Suprapubic skin (tissue), 4 donors: ENCODE results near the gene DNAJC28. TPM values are rescaled to one million over a fixed set of nuclear protein-coding genes. Genes with fewer than 3 reads are reported as not detected.
A peak's percentile ranks its signal among the peaks of the same experiment; 100 is the strongest.

Source experiments
- DNase-seq, 2 donors: peaks; one replicate each; pipeline ENCODE4 v3.0.0-alpha.2; 2019; ENCODE audit warnings: low spot score in 2 of 2
- H3K27ac ChIP-seq: fragments of 200-600 bp; sonication (generic); one replicate; pipeline ENCODE4 v1.5.1; 2019
- H3K27me3 ChIP-seq: fragments of 200-600 bp; sonication (generic); one replicate; pipeline ENCODE4 v1.5.1; 2019
- H3K36me3 ChIP-seq: fragments of 200-600 bp; sonication (generic); one replicate; pipeline ENCODE4 v1.5.1; 2019
- H3K4me1 ChIP-seq: fragments of 200-600 bp; sonication (generic); one replicate; pipeline ENCODE4 v1.5.1; 2019
- H3K4me3 ChIP-seq: fragments of 200-600 bp; sonication (generic); one replicate; pipeline ENCODE4 v1.5.1; 2019; ENCODE audit warnings: mild to moderate bottlenecking
- H3K9me3 ChIP-seq: fragments of 200-600 bp; sonication (generic); one replicate; pipeline ENCODE4 v1.5.1; 2019
- EP300 ChIP-seq: sonication (generic); formaldehyde crosslinking; IDR thresholded peaks from one replicate; pipeline ENCODE4 v1.6.1; 2017; ENCODE audit warnings: antibody characterized with exemption
- POLR2A ChIP-seq, 2 donors: fragments of 450-650 bp; IDR thresholded peaks; one replicate each; pipeline ENCODE4 v1.6.1; 2017; ENCODE audit warnings: antibody characterized with exemption in 2 of 2, mild to moderate bottlenecking in 2 of 2, moderate library complexity in 2 of 2
- POLR2AphosphoS5 ChIP-seq, 3 donors: sonication (generic); formaldehyde crosslinking; IDR thresholded peaks; one replicate each; pipeline ENCODE4 v1.6.1; 2017; ENCODE audit warnings: antibody characterized with exemption in 3 of 3
- WGBS: methylation state at CpG from one replicate; pipeline ENCODE4 v1.1.5; 2018; 5-methylcytosine and 5-hydroxymethylcytosine counted together
- total RNA-seq, 4 donors: library from RNA; depleted of rRNA; stranded (reverse); fragments of >200 nt; gene quantifications; one replicate each; pipeline ENCODE4 v1.1.0, GENCODE V29; 2016
- TF ChIP-seq, protein P1 (sequence below), 2 donors: fragments of 200-600 bp in 1 of 2; fragments of 450-650 bp in 1 of 2; sonication (generic) in 1 of 2; IDR thresholded peaks; one replicate each; pipeline ENCODE4 v1.5.1; 2016 to 2019; ENCODE audit warnings: antibody characterized with exemption in 2 of 2, mild to moderate bottlenecking in 1 of 2, moderate library complexity in 1 of 2

DNAJC28 gene
- total RNA-seq, 4 donors from 2014 or later, result 1.9 to 4.5 (median 2.8) TPM

GRCh38 chr21:33493756-33494155, 2.2 kb upstream of the DNAJC28 start:
- Histone ChIP-seq H3K27ac (no peak overlapping the region), H3K4me3 (no peak overlapping the region), H3K4me1 (peaks cover 10% of the 10 kb centered on the region), H3K9me3 (no peaks in the 10 kb centered on the region), H3K27me3 (no peaks in the 10 kb centered on the region), H3K36me3 (no peaks in the 10 kb centered on the region)
- no peak for TF ChIP-seq POLR2A (IDR thresholded peaks at IDR 0.05)
- TF ChIP-seq EP300, result no peak
- TF ChIP-seq, protein P1, sequence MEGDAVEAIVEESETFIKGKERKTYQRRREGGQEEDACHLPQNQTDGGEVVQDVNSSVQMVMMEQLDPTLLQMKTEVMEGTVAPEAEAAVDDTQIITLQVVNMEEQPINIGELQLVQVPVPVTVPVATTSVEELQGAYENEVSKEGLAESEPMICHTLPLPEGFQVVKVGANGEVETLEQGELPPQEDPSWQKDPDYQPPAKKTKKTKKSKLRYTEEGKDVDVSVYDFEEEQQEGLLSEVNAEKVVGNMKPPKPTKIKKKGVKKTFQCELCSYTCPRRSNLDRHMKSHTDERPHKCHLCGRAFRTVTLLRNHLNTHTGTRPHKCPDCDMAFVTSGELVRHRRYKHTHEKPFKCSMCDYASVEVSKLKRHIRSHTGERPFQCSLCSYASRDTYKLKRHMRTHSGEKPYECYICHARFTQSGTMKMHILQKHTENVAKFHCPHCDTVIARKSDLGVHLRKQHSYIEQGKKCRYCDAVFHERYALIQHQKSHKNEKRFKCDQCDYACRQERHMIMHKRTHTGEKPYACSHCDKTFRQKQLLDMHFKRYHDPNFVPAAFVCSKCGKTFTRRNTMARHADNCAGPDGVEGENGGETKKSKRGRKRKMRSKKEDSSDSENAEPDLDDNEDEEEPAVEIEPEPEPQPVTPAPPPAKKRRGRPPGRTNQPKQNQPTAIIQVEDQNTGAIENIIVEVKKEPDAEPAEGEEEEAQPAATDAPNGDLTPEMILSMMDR (IDR thresholded peaks at IDR 0.05), result no peak
- TF ChIP-seq POLR2AphosphoS5 (IDR thresholded peaks at IDR 0.05), result no peak
- no peak for DNase-seq
- 81% methylated on average over 3 of the region's 3 CpGs for WGBS

GRCh38 chr21:33492571-33492970, 1.1 kb upstream of the DNAJC28 start:
- peaks cover 10% of the 10 kb centered on the region for H3K4me1 ChIP-seq
- H3K4me3 ChIP-seq, result no peak overlapping the region
- WGBS, result 64% methylated on average over 2 of the region's 2 CpGs
- no peak overlapping the region for H3K27ac ChIP-seq
- TF ChIP-seq POLR2A (IDR thresholded peaks at IDR 0.05), result no peak
- no peak for TF ChIP-seq POLR2AphosphoS5 (IDR thresholded peaks at IDR 0.05)
- TF ChIP-seq, protein P1 (IDR thresholded peaks at IDR 0.05), result no peak
- no peak for TF ChIP-seq EP300
- no peaks in the 10 kb centered on the region for H3K27me3 ChIP-seq
- no peak for DNase-seq
- no peaks in the 10 kb centered on the region for H3K36me3 ChIP-seq
- no peaks in the 10 kb centered on the region for H3K9me3 ChIP-seq

GRCh38 chr21:33490991-33491372, 534 bp downstream of the DNAJC28 start:
- Histone ChIP-seq H3K9me3 (no peaks in the 10 kb centered on the region), H3K4me1 (peaks cover 10% of the 10 kb centered on the region), H3K36me3 (no peaks in the 10 kb centered on the region), H3K27me3 (no peaks in the 10 kb centered on the region), H3K27ac (peak overlapping the region; percentile 71), H3K4me3 (peak overlapping the region; percentile 73)
- DNase-seq, result no peak
- TF ChIP-seq POLR2A (IDR thresholded peaks at IDR 0.05) (no peak), EP300 (no peak), POLR2AphosphoS5 (IDR thresholded peaks at IDR 0.05) (no peak)
- TF ChIP-seq, protein P1 (IDR thresholded peaks at IDR 0.05), result no peak
- 6% methylated on average over 12 of the region's 12 CpGs for WGBS

GRCh38 chr21:33488936-33489335, 2.6 kb downstream of the DNAJC28 start:
- Histone ChIP-seq H3K9me3 (no peaks in the 10 kb centered on the region), H3K27ac (no peak overlapping the region), H3K36me3 (no peaks in the 10 kb centered on the region), H3K4me1 (peaks cover 10% of the 10 kb centered on the region), H3K4me3 (no peak overlapping the region), H3K27me3 (no peaks in the 10 kb centered on the region)
- DNase-seq, result no peak
- TF ChIP-seq POLR2AphosphoS5 (IDR thresholded peaks at IDR 0.05) (no peak), EP300 (no peak), POLR2A (IDR thresholded peaks at IDR 0.05) (no peak)
- TF ChIP-seq, protein P1 (IDR thresholded peaks at IDR 0.05), result no peak
- WGBS, result 82% methylated on average over 4 of the region's 4 CpGs

DNA sequence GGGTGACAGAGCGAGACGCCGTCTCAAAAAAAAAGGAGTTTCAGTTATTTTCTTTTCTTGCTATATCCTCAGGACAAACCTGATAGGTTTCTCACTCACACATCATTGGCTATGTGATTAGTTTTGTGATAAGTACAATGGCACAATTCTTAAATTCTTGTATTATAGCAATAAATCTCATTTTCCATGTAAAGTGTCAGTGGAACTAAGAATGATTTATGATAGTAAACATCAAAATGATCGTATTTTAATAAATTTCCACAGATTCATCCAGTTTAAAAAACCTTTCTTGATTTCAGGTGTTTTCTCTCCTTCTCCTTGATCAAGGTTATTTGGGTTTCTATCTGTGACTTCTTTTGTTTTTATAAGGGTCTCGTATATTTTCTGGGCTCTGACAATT, 3.5 kb downstream of the DNAJC28 start:
- TF ChIP-seq EP300 (no peak), POLR2A (IDR thresholded peaks at IDR 0.05) (no peak), POLR2AphosphoS5 (IDR thresholded peaks at IDR 0.05) (no peak)
- TF ChIP-seq, protein P1 (IDR thresholded peaks at IDR 0.05), result no peak
- 86% methylated on average over 5 of the region's 5 CpGs for WGBS
- Histone ChIP-seq H3K36me3 (no peaks in the 10 kb centered on the region), H3K4me3 (no peak overlapping the region), H3K27me3 (no peaks in the 10 kb centered on the region), H3K9me3 (no peaks in the 10 kb centered on the region), H3K27ac (no peak overlapping the region), H3K4me1 (peaks cover 10% of the 10 kb centered on the region)
- DNase-seq, result no peak
